NOMO-1 treated with DMSO at 0.1 percent for 48 hours (cell line): ENCODE data around the gene ACP5.

Source experiments
- DNase-seq: peaks from one replicate; lab custom pipeline; 2025; ENCODE audit not compliant: unreplicated experiment; lab: John Stamatoyannopoulos, UW

ACP5 gene

DNA sequence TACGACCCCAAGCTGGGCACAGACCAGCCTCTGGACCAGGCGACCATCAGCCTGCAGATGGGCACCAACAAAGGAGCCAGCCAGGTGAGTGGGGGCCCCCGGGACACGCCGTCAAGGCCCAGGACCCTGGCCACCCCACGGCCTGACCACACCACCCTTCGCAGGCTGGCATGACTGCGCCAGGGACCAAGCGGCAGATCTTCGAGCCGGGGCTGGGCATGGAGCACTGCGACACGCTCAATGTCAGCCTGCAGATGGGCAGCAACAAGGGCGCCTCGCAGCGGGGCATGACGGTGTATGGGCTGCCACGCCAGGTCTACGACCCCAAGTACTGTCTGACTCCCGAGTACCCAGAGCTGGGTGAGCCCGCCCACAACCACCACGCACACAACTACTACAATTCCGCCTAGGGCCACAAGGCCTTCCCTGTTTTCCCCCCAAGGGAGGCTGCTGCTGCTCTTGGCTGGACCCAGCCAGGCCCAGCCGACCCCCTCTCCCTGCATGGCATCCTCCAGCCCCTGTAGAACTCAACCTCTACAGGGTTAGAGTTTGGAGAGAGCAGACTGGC is 28.0 kb downstream of the ACP5 start:
- no peak for DNase-seq

DNA sequence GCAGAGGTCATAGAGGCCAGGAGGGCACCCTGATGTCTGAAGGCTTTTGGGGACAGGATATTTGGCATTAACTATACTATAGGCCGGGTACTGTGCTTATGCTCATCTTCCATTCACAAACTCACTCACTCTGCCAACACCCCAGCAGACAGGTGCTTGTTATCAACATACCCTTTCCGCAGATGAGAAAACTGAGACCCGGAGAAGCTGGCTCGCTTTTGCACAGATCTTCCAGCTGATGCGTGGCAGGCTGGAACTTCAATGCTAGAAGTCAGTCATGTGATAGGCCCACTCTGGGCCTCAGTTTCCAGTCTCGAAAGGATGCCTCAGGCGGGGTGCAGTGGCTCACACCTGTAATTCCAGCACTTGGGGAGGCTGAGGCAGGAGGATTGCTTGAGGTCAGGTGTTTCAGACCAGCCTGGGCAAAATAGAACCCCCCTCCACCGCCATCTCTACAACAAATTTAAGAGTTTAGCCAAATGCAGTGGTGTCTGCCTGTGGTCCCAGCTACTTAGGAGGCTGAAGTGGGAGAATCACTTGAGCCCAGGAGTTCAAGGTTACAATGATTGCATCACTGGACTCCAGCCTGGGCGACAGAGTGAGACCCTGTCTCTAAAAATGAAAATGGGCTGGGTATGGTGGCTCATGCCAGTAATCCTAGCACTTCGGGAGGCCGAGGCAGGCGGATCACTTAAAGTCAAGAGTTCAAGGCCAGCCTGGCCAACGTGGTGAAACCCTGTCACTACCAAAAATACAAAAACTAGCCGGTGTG is 29.3 kb downstream of the ACP5 start:
- DNase-seq = no peak

- DNase-seq = no peak
Measured at GRCh38 chr19:11541238-11541637, 36.2 kb downstream of the ACP5 start.

DNA sequence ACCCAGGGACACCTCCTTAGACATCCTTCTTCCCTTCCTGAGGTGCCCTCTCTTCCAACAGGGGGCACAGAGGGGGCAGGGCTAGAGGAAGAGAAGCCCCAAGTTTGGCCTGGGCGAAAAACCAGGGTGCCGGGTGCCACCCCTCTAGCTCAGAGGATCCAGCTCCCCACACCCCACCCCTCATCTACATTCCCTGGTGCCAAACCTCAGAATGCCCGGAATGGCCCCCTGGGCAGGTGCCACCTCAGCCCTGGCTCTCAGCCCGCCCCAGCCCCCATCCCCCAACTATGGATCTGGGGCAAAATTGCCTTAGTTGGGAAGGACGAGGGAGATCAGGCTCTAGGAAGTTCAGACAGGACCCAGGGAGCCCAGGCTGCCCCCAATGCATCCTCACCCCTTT is 36.8 kb downstream of the ACP5 start:
- no peak for DNase-seq

- DNase-seq = no peak
Measured at GRCh38 chr19:11539495-11540365, 37.7 kb downstream of the ACP5 start.

DNA sequence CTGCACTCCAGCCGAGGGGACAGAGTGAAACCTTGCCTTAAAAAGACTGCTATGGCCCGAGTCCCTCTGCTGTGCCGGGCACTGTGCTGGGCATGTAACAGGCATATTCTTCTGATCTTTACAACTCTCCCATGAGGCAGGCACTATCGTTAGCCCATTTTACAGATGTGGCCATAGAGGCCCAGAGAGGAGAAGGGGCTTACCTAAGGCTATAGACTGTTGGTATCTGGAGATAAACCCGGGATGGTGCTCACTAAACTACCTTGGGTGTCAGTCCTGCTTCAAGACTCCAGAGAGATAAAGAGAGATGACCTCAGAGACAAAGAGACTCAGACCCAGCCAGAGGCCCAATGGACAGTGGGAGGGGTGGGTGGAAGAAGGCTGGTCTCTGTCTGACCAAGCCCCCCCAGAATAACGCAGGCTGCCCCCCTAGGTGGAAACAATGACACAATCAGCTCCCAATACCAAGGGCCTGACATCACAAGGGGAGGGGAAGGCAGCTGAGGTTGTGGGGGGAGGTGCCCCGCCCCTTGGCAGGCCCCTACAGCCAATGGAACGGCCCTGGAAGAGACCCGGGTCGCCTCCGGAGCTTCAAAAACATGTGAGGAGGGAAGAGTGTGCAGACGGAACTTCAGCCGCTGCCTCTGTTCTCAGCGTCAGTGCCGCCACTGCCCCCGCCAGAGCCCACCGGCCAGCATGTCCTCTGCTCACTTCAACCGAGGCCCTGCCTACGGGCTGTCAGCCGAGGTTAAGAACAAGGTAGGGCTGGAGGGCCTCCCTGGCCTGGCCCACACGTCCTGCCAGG is 39.0 kb downstream of the ACP5 start, which contains the start of gene CNN1:
CNN1 (plus strand) TSS at position 620 of the 805 bp plus-strand sequence; CDS start at position 697, 77 bp downstream.
- no peak for DNase-seq

- peak; percentile 61 for DNase-seq
Measured at GRCh38 chr19:11535792-11536595, 41.5 kb downstream of the ACP5 start.

- DNase-seq = no peak
Measured at GRCh38 chr19:11534948-11535347, 42.5 kb downstream of the ACP5 start.

DNA sequence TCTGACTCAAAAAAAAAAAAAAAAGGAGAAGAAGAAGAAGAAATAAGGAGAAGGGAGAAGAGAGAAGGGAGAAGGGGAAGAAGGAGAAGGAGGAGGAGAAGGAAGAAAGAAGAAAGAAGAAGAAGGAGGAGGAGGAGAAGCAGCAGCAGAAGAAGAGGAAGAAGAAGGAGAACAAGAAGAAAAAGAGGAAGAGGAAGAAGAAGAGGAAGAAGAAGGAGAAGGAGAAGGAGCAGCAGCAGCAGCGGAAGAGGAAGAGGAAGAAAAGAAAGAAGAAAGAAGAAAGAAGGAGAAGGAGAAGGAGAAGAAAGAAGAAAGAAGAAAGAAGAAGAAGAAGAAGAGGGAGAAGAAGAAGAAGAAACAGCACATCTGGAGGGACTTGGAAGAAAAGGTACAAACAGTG is 42.9 kb downstream of the ACP5 start:
- peak; percentile 29 for DNase-seq

DNA sequence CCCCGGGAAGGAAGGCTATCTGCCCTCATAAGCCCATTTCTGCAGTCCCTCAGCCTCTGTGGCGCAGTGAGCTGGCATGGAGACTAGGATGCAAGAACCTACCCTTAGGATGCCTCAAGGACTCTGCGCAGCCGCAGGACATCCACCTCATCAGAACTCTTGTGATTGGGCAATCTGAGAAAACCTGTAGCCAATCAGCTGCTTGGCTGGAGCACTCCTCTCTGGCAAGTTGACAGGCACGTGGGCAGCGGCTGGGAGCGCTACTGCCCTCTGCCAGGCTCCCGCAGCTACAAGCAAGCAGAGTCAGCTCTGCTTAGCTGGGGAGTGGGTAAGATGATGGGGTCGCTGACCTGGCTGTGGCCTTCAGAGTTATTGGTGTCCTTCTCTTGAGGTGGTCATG is 47.0 kb downstream of the ACP5 start:
- DNase-seq = no peak

GRCh38 chr19:11528551-11529341 is 48.7 kb downstream of the ACP5 start, which contains the start of gene ECSIT:
Gene ECSIT (minus strand): TSS chr19:11529134. CDS start chr19:11519170, 9,964 bp downstream.
- peak; percentile 94 for DNase-seq
